ENCODE data around the gene EEFSEC. TPM values are rescaled to one million over a fixed set of nuclear protein-coding genes. Genes with fewer than 3 reads are reported as not detected.

The EEFSEC gene
- polyA plus RNA-seq, 1 donor (not counting 4 experiments of a cell fraction or from before 2014, with no cell fraction given): 8.7 TPM

GRCh38 chr3:128392818-128393544, 239.7 kb downstream of the EEFSEC start:
- dilution Hi-C loops (cut with MboI; ENCODE audit: extremely low pct_ligation_motif_present, low sequenced_read_pairs): no loop called here
- Histone ChIP-seq H3K4me3 (ENCODE audit: control insufficient read depth in 2 of 3, extremely low read depth in 1 of 3, insufficient read depth in 2 of 3, low read depth in 1 of 3, low read length in 3 of 3) (no peak overlapping the region), H4K20me1 (ENCODE audit: control insufficient read depth, extremely low read depth, insufficient read depth, low read length) (no peaks in the 10 kb centered on the region), H3K27ac (ENCODE audit: control insufficient read depth, insufficient read depth, low read length) (no peak overlapping the region), H3K9ac (ENCODE audit: control insufficient read depth, extremely low read depth, insufficient read depth, low read length) (no peak overlapping the region), H3K36me3 (ENCODE audit: control insufficient read depth in 2 of 2, extremely low read depth in 1 of 2, insufficient read depth in 2 of 2, low read length in 2 of 2) (no peaks in the 10 kb centered on the region), H2AFZ (ENCODE audit: control insufficient read depth, low read length) (no peak overlapping the region), H3K4me1 (ENCODE audit: control insufficient read depth, extremely low read depth, insufficient read depth, low read length) (no peaks in the 10 kb centered on the region), H3K9me3 (ENCODE audit: control insufficient read depth, low read depth, low read length) (no peaks in the 10 kb centered on the region), H3K79me2 (ENCODE audit: control insufficient read depth, insufficient read depth, low read length) (no peaks in the 10 kb centered on the region), H3K4me2 (ENCODE audit: control insufficient read depth, extremely low read depth, insufficient read depth, low read depth, low read length) (no peak overlapping the region), H3K9me1 (ENCODE audit: control insufficient read depth, extremely low read depth, insufficient read depth, low read length) (no peaks in the 10 kb centered on the region), H3K27me3 (ENCODE audit: control insufficient read depth, extremely low read depth, insufficient read depth, low read length) (no peaks in the 10 kb centered on the region)
- FAIRE-seq (no peak), DNase-seq (ENCODE audit: low read depth, low spot score) (no peak)
- no peak for TF ChIP-seq EZH2 (IDR thresholded peaks at IDR 0.05; ENCODE audit: low read length)

GRCh38 chr3:128394033-128394432, 240.8 kb downstream of the EEFSEC start:
- H2AFZ ChIP-seq (ENCODE audit: control insufficient read depth, low read length): no peak overlapping the region
- no peaks in the 10 kb centered on the region for H3K9me3 ChIP-seq (ENCODE audit: control insufficient read depth, low read depth, low read length)
- TF ChIP-seq, protein P1, sequence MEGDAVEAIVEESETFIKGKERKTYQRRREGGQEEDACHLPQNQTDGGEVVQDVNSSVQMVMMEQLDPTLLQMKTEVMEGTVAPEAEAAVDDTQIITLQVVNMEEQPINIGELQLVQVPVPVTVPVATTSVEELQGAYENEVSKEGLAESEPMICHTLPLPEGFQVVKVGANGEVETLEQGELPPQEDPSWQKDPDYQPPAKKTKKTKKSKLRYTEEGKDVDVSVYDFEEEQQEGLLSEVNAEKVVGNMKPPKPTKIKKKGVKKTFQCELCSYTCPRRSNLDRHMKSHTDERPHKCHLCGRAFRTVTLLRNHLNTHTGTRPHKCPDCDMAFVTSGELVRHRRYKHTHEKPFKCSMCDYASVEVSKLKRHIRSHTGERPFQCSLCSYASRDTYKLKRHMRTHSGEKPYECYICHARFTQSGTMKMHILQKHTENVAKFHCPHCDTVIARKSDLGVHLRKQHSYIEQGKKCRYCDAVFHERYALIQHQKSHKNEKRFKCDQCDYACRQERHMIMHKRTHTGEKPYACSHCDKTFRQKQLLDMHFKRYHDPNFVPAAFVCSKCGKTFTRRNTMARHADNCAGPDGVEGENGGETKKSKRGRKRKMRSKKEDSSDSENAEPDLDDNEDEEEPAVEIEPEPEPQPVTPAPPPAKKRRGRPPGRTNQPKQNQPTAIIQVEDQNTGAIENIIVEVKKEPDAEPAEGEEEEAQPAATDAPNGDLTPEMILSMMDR (optimal IDR thresholded peaks at IDR 0.05 in 1 of 3, IDR thresholded peaks at IDR 0.05 in 1 of 3, conservative IDR thresholded peaks at IDR 0.05 in 1 of 3; ENCODE audit: extremely low read depth in 1 of 3, insufficient read depth in 2 of 3, low read length in 3 of 3): no peak
- no peak for TF ChIP-seq EZH2 (IDR thresholded peaks at IDR 0.05; ENCODE audit: low read length)
- no peaks in the 10 kb centered on the region for H3K36me3 ChIP-seq (ENCODE audit: control insufficient read depth in 2 of 2, extremely low read depth in 1 of 2, insufficient read depth in 2 of 2, low read length in 2 of 2)
- no peak overlapping the region for H3K27ac ChIP-seq (ENCODE audit: control insufficient read depth, insufficient read depth, low read length)
- no peak overlapping the region for H3K4me3 ChIP-seq (ENCODE audit: control insufficient read depth in 2 of 3, extremely low read depth in 1 of 3, insufficient read depth in 2 of 3, low read depth in 1 of 3, low read length in 3 of 3)
- H3K9me1 ChIP-seq (ENCODE audit: control insufficient read depth, extremely low read depth, insufficient read depth, low read length): no peaks in the 10 kb centered on the region
- H3K4me1 ChIP-seq (ENCODE audit: control insufficient read depth, extremely low read depth, insufficient read depth, low read length): no peaks in the 10 kb centered on the region
- H4K20me1 ChIP-seq (ENCODE audit: control insufficient read depth, extremely low read depth, insufficient read depth, low read length): no peaks in the 10 kb centered on the region
- no peak overlapping the region for H3K4me2 ChIP-seq (ENCODE audit: control insufficient read depth, extremely low read depth, insufficient read depth, low read depth, low read length)
- dilution Hi-C loops (cut with MboI; ENCODE audit: extremely low pct_ligation_motif_present, low sequenced_read_pairs): no loop called here
- H3K79me2 ChIP-seq (ENCODE audit: control insufficient read depth, insufficient read depth, low read length): no peaks in the 10 kb centered on the region
- no peak for FAIRE-seq
- DNase-seq (ENCODE audit: low read depth, low spot score): no peak
- H3K27me3 ChIP-seq (ENCODE audit: control insufficient read depth, extremely low read depth, insufficient read depth, low read length): no peaks in the 10 kb centered on the region
- no peak overlapping the region for H3K9ac ChIP-seq (ENCODE audit: control insufficient read depth, extremely low read depth, insufficient read depth, low read length)

GRCh38 chr3:128395046-128395445, 241.8 kb downstream of the EEFSEC start:
- no peak overlapping the region for H2AFZ ChIP-seq (ENCODE audit: control insufficient read depth, low read length)
- H3K36me3 ChIP-seq (ENCODE audit: control insufficient read depth in 2 of 2, extremely low read depth in 1 of 2, insufficient read depth in 2 of 2, low read length in 2 of 2): no peaks in the 10 kb centered on the region
- no peak overlapping the region for H3K4me3 ChIP-seq (ENCODE audit: control insufficient read depth in 2 of 3, extremely low read depth in 1 of 3, insufficient read depth in 2 of 3, low read depth in 1 of 3, low read length in 3 of 3)
- no peak overlapping the region for H3K27ac ChIP-seq (ENCODE audit: control insufficient read depth, insufficient read depth, low read length)
- H3K4me1 ChIP-seq (ENCODE audit: control insufficient read depth, extremely low read depth, insufficient read depth, low read length): no peaks in the 10 kb centered on the region
- H3K9ac ChIP-seq (ENCODE audit: control insufficient read depth, extremely low read depth, insufficient read depth, low read length): no peak overlapping the region
- H3K4me2 ChIP-seq (ENCODE audit: control insufficient read depth, extremely low read depth, insufficient read depth, low read depth, low read length): no peak overlapping the region
- DNase-seq (ENCODE audit: low read depth, low spot score): no peak
- H3K27me3 ChIP-seq (ENCODE audit: control insufficient read depth, extremely low read depth, insufficient read depth, low read length): no peaks in the 10 kb centered on the region
- TF ChIP-seq, protein P1 (optimal IDR thresholded peaks at IDR 0.05 in 1 of 3, IDR thresholded peaks at IDR 0.05 in 1 of 3, conservative IDR thresholded peaks at IDR 0.05 in 1 of 3; ENCODE audit: extremely low read depth in 1 of 3, insufficient read depth in 2 of 3, low read length in 3 of 3): no peak
- TF ChIP-seq EZH2 (IDR thresholded peaks at IDR 0.05; ENCODE audit: low read length): no peak
- no peaks in the 10 kb centered on the region for H3K9me3 ChIP-seq (ENCODE audit: control insufficient read depth, low read depth, low read length)
- H3K79me2 ChIP-seq (ENCODE audit: control insufficient read depth, insufficient read depth, low read length): no peaks in the 10 kb centered on the region
- FAIRE-seq: no peak
- no peaks in the 10 kb centered on the region for H4K20me1 ChIP-seq (ENCODE audit: control insufficient read depth, extremely low read depth, insufficient read depth, low read length)
- no peaks in the 10 kb centered on the region for H3K9me1 ChIP-seq (ENCODE audit: control insufficient read depth, extremely low read depth, insufficient read depth, low read length)
- dilution Hi-C loops (cut with MboI; ENCODE audit: extremely low pct_ligation_motif_present, low sequenced_read_pairs): no loop called here
